ENCODE data around the gene IL27RA. TPM values are rescaled to one million over a fixed set of nuclear protein-coding genes. Genes with fewer than 3 reads are reported as not detected.

The IL27RA gene
- total RNA-seq, 8 experiments from 2014 or later = 1.0 to 4.5 (median 2.0) TPM

GRCh38 chr19:14091081-14091812 is 59.7 kb downstream of the IL27RA start:
- peak overlapping the region; percentile 30 to 83 for H3K27ac ChIP-seq
- 0 to 10% (median 2%) methylated on average over 3 to 11 of the region's 72 CpGs; no CpG with 5 or more reads in 7 of the 10 experiments for WGBS, 10 experiments
- peak; percentile 57 to 78 (median 70) for ATAC-seq (replicated peaks in 6 of 8)
- H3K4me3 ChIP-seq = peak overlapping the region; percentile 55 to 81 (median 66)
- in situ Hi-C loops (cut with MboI; ENCODE audit: low pct_unique_long_range_greater_than_20kb in 2 of 9, low sequenced_read_pairs in 9 of 9, unreplicated experiment in 9 of 9) = no loop called here
- peaks cover 6 to 11% of the 10 kb centered on the region in 2 donors for H3K4me1 ChIP-seq (replicated peaks in 1 of 2)

- peaks cover 6 to 11% of the 10 kb centered on the region in 2 donors for H3K4me1 ChIP-seq (replicated peaks in 1 of 2)
- no peak for ATAC-seq (replicated peaks in 6 of 8)
- WGBS, 10 experiments = 17 to 67% (median 30%) methylated on average over 1 to 3 of the region's 15 CpGs; no CpG with 5 or more reads in 5 of the 10 experiments
- H3K27ac ChIP-seq = no peak overlapping the region
- in situ Hi-C loops (cut with MboI; ENCODE audit: low pct_unique_long_range_greater_than_20kb in 2 of 9, low sequenced_read_pairs in 9 of 9, unreplicated experiment in 9 of 9) = no loop called here
- peak overlapping the region; percentile 55 to 81 (median 66) for H3K4me3 ChIP-seq
Observed at GRCh38 chr19:14091813-14092462, 60.4 kb downstream of the IL27RA start.

- Histone ChIP-seq H3K4me1 (replicated peaks in 1 of 2) (peaks cover 6 to 11% of the 10 kb centered on the region in 2 donors), H3K4me3 (no peak overlapping the region), H3K27ac (no peak overlapping the region)
- ATAC-seq (replicated peaks in 6 of 8) = no peak
- WGBS, 10 experiments = 94 to 100% (median 100%) methylated on average over 1 to 5 of the region's 9 CpGs; no CpG with 5 or more reads in 3 of the 10 experiments
- in situ Hi-C loops (cut with MboI; ENCODE audit: low pct_unique_long_range_greater_than_20kb in 2 of 9, low sequenced_read_pairs in 9 of 9, unreplicated experiment in 9 of 9) = no loop called here
Observed at GRCh38 chr19:14093117-14093823, 61.7 kb downstream of the IL27RA start.

GRCh38 chr19:14094854-14095253 is 63.3 kb downstream of the IL27RA start:
- in situ Hi-C loops (cut with MboI; ENCODE audit: low pct_unique_long_range_greater_than_20kb in 2 of 9, low sequenced_read_pairs in 9 of 9, unreplicated experiment in 9 of 9) = no loop called here
- ATAC-seq (replicated peaks in 6 of 8) = no peak
- H3K27ac ChIP-seq = no peak overlapping the region
- H3K4me1 ChIP-seq (replicated peaks in 1 of 2) = peaks cover 0 to 5% of the 10 kb centered on the region in 2 donors
- 83 to 100% (median 94%) methylated on average over 3 to 6 of the region's 7 CpGs; no CpG with 5 or more reads in 3 of the 10 experiments for WGBS, 10 experiments
- no peak overlapping the region for H3K4me3 ChIP-seq

GRCh38 chr19:14096272-14096992 is 64.9 kb downstream of the IL27RA start:
- no peak overlapping the region for H3K27ac ChIP-seq
- peaks cover 0 to 5% of the 10 kb centered on the region in 2 donors for H3K4me1 ChIP-seq (replicated peaks in 1 of 2)
- no peak overlapping the region for H3K4me3 ChIP-seq
- ATAC-seq (replicated peaks in 6 of 8) = no peak
- in situ Hi-C loops (cut with MboI; ENCODE audit: low pct_unique_long_range_greater_than_20kb in 2 of 9, low sequenced_read_pairs in 9 of 9, unreplicated experiment in 9 of 9) = no loop called here
- WGBS, 10 experiments = 92 to 100% (median 100%) methylated on average over 1 to 4 of the region's 11 CpGs; no CpG with 5 or more reads in 6 of the 10 experiments

GRCh38 chr19:14097532-14098151 is 66.1 kb downstream of the IL27RA start:
- H3K27ac ChIP-seq = no peak overlapping the region
- H3K4me3 ChIP-seq = no peak overlapping the region
- in situ Hi-C loops (cut with MboI; ENCODE audit: low pct_unique_long_range_greater_than_20kb in 2 of 9, low sequenced_read_pairs in 9 of 9, unreplicated experiment in 9 of 9) = no loop called here
- no peaks in the 10 kb centered on the region for H3K4me1 ChIP-seq (replicated peaks in 1 of 2)
- WGBS, 10 experiments = 40 to 100% (median 83%) methylated on average over 1 to 15 of the region's 21 CpGs; no CpG with 5 or more reads in 5 of the 10 experiments
- ATAC-seq (replicated peaks in 6 of 8) = peak in 5 of 8 experiments; percentile 9 to 35 (median 18)

GRCh38 chr19:14101003-14101545 is 69.5 kb downstream of the IL27RA start:
- ATAC-seq (replicated peaks in 6 of 8) = no peak
- Histone ChIP-seq H3K4me3 (no peak overlapping the region), H3K4me1 (replicated peaks in 1 of 2) (no peaks in the 10 kb centered on the region), H3K27ac (no peak overlapping the region)
- WGBS, 10 experiments = 83 to 100% (median 100%) methylated on average over 1 to 6 of the region's 6 CpGs; no CpG with 5 or more reads in 3 of the 10 experiments
- in situ Hi-C loops (cut with MboI; ENCODE audit: low pct_unique_long_range_greater_than_20kb in 2 of 9, low sequenced_read_pairs in 9 of 9, unreplicated experiment in 9 of 9) = no loop called here

- no peak overlapping the region for H3K27ac ChIP-seq
- no peaks in the 10 kb centered on the region for H3K4me1 ChIP-seq (replicated peaks in 1 of 2)
- WGBS, 10 experiments = 71 to 100% (median 87%) methylated on average over 1 to 4 of the region's 11 CpGs; no CpG with 5 or more reads in 5 of the 10 experiments
- in situ Hi-C loops (cut with MboI; ENCODE audit: low pct_unique_long_range_greater_than_20kb in 2 of 9, low sequenced_read_pairs in 9 of 9, unreplicated experiment in 9 of 9) = no loop called here
- no peak for ATAC-seq (replicated peaks in 6 of 8)
- no peak overlapping the region for H3K4me3 ChIP-seq
Observed at GRCh38 chr19:14102102-14102696, 70.6 kb downstream of the IL27RA start.

GRCh38 chr19:14102756-14103155 is 71.2 kb downstream of the IL27RA start:
- 100% methylated on average over 1 to 6 of the region's 10 CpGs; no CpG with 5 or more reads in 7 of the 10 experiments for WGBS, 10 experiments
- Histone ChIP-seq H3K4me3 (no peak overlapping the region), H3K27ac (no peak overlapping the region), H3K4me1 (replicated peaks in 1 of 2) (no peaks in the 10 kb centered on the region)
- in situ Hi-C loops (cut with MboI; ENCODE audit: low pct_unique_long_range_greater_than_20kb in 2 of 9, low sequenced_read_pairs in 9 of 9, unreplicated experiment in 9 of 9) = no loop called here
- ATAC-seq (replicated peaks in 6 of 8) = no peak
